Liver (tissue), 3 donors: ENCODE results near the gene LMF2.

Experiments
- GABPA ChIP-seq, 2 donors: IDR thresholded peaks in 1 of 2; conservative IDR thresholded peaks in 1 of 2; 2 replicates each; pipeline ENCODE4 v1.6.1; 2016; ENCODE audit warnings: antibody characterized with exemption in 2 of 2, mild to moderate bottlenecking in 1 of 2, moderate library complexity in 1 of 2
- JUND ChIP-seq, 2 donors: IDR thresholded peaks; 2 replicates each; pipeline ENCODE4 v1.6.1; 2016; ENCODE audit warnings: antibody characterized with exemption in 2 of 2
- SP1 ChIP-seq: IDR thresholded peaks from 2 replicates; pipeline ENCODE4 v1.6.1; 2018; ENCODE audit warnings: antibody characterized with exemption, mild to moderate bottlenecking
- TAF1 ChIP-seq: conservative IDR thresholded peaks from 2 replicates; pipeline ENCODE4 v1.6.1; 2016; ENCODE audit warnings: antibody characterized with exemption, mild to moderate bottlenecking
- TF ChIP-seq, protein P1 (sequence below): fragments of 150-350 bp; IDR thresholded peaks from 2 replicates; pipeline ENCODE4 v1.5.1; 2017; ENCODE audit warnings: improper control_type of control experiment, low read depth, low read length; ENCODE audit not compliant: missing input control
- TF ChIP-seq, protein P2 (sequence below): IDR thresholded peaks from 2 replicates; pipeline ENCODE4 v1.6.1; 2016; ENCODE audit warnings: antibody characterized with exemption, mild to moderate bottlenecking
- TF ChIP-seq, protein P3 (sequence below): IDR thresholded peaks from 2 replicates; pipeline ENCODE4 v1.6.1; 2016; ENCODE audit warnings: antibody characterized with exemption
- donor health status: healthy.
- donor health status: healthy.

DNA sequence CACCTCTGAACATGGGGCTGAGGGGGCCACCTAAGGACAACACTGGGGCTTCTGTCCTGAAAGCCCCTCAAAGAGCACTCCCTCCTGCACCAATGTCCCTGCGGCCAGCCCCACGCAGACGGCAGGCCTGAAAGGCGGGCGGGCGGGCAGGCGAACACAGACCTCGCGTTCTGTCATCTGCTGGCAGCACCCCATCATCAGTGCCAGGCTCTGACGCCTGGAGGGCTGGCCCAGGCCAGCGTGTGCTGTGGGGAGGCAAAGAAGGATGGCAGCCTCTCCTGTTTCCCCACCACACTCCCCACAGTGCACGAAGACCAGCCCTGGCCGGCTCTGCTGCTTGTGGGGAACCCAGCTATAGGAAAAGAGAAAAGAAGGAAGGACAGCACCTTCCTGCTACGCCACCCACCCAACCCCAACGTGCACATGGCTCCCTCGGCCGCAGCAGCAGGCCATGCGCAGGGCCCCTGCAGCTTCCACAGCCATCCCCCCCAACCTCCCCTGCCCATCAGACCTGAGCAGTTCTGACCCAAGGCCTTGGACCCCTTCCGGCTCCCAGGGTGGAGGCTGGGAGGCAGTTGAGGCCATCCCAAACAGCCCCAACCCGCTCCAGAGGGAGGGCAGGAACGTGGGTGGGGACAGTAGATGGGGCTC, 36.2 kb downstream of the LMF2 start:
- TF ChIP-seq, protein P1, sequence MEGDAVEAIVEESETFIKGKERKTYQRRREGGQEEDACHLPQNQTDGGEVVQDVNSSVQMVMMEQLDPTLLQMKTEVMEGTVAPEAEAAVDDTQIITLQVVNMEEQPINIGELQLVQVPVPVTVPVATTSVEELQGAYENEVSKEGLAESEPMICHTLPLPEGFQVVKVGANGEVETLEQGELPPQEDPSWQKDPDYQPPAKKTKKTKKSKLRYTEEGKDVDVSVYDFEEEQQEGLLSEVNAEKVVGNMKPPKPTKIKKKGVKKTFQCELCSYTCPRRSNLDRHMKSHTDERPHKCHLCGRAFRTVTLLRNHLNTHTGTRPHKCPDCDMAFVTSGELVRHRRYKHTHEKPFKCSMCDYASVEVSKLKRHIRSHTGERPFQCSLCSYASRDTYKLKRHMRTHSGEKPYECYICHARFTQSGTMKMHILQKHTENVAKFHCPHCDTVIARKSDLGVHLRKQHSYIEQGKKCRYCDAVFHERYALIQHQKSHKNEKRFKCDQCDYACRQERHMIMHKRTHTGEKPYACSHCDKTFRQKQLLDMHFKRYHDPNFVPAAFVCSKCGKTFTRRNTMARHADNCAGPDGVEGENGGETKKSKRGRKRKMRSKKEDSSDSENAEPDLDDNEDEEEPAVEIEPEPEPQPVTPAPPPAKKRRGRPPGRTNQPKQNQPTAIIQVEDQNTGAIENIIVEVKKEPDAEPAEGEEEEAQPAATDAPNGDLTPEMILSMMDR = no peak
- TF ChIP-seq TAF1 = no peak
- TF ChIP-seq GABPA (IDR thresholded peaks at IDR 0.05 in 1 of 2, conservative IDR thresholded peaks at IDR 0.05 in 1 of 2) = no peak
- TF ChIP-seq, protein P2, sequence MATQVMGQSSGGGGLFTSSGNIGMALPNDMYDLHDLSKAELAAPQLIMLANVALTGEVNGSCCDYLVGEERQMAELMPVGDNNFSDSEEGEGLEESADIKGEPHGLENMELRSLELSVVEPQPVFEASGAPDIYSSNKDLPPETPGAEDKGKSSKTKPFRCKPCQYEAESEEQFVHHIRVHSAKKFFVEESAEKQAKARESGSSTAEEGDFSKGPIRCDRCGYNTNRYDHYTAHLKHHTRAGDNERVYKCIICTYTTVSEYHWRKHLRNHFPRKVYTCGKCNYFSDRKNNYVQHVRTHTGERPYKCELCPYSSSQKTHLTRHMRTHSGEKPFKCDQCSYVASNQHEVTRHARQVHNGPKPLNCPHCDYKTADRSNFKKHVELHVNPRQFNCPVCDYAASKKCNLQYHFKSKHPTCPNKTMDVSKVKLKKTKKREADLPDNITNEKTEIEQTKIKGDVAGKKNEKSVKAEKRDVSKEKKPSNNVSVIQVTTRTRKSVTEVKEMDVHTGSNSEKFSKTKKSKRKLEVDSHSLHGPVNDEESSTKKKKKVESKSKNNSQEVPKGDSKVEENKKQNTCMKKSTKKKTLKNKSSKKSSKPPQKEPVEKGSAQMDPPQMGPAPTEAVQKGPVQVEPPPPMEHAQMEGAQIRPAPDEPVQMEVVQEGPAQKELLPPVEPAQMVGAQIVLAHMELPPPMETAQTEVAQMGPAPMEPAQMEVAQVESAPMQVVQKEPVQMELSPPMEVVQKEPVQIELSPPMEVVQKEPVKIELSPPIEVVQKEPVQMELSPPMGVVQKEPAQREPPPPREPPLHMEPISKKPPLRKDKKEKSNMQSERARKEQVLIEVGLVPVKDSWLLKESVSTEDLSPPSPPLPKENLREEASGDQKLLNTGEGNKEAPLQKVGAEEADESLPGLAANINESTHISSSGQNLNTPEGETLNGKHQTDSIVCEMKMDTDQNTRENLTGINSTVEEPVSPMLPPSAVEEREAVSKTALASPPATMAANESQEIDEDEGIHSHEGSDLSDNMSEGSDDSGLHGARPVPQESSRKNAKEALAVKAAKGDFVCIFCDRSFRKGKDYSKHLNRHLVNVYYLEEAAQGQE = no peak
- no peak for TF ChIP-seq SP1
- TF ChIP-seq, protein P3, sequence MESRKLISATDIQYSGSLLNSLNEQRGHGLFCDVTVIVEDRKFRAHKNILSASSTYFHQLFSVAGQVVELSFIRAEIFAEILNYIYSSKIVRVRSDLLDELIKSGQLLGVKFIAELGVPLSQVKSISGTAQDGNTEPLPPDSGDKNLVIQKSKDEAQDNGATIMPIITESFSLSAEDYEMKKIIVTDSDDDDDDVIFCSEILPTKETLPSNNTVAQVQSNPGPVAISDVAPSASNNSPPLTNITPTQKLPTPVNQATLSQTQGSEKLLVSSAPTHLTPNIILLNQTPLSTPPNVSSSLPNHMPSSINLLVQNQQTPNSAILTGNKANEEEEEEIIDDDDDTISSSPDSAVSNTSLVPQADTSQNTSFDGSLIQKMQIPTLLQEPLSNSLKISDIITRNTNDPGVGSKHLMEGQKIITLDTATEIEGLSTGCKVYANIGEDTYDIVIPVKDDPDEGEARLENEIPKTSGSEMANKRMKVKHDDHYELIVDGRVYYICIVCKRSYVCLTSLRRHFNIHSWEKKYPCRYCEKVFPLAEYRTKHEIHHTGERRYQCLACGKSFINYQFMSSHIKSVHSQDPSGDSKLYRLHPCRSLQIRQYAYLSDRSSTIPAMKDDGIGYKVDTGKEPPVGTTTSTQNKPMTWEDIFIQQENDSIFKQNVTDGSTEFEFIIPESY = no peak
- no peak for TF ChIP-seq JUND (IDR thresholded peaks at IDR 0.05)
